GM18520 (cell line): Measurements from ENCODE around the gene IGBP1.
"Not testable (repeated sequence)": the region's sequence is repeated elsewhere in the genome, so short reads cannot be mapped to it uniquely, and the experiment has no call there.

Experiments
- ATAC-seq: cut with Tn5 transposase; IDR thresholded peaks from one replicate; pipeline ENCODE4 v1.9.1; 2021; ENCODE audit not compliant: unreplicated experiment

The IGBP1 gene

GRCh38 chrX:70133303-70134115 lies at the start of gene IGBP1:
Gene IGBP1 (plus strand): TSS chrX:70133447. CDS start chrX:70133948, 501 bp downstream.
- ATAC-seq: peak; percentile 94

DNA sequence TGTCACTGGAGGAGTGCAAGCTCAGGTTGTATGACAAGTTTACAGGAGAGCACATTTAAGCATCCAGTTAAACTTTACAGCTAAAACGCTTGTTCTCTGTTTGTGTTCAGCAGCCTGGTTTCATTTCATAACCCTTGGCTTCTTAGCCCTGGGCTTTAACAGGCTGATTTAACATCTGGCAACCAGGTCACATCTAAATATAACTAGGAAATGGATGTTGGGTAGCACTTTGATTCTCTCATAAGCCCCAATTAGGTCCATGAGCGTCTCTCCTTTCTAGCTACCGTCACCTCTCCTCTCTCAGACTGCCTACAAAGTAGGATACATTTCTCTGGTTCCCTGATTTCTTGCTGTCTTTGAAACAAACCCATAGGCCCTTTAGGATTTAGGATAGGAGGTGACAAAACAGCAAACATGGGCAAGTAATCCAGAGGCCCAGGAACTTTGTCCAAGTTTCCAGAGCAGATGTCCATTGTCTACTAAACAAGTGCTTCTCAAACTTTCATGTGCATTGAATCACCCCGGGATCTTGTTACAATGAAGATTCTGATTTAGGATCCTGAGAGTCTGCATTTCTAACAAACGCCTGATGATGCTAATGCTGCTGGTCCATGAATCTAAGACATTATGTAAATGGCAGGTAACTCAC lies 48.5 kb upstream of the IGBP1 start:
- no peak for ATAC-seq

DNA sequence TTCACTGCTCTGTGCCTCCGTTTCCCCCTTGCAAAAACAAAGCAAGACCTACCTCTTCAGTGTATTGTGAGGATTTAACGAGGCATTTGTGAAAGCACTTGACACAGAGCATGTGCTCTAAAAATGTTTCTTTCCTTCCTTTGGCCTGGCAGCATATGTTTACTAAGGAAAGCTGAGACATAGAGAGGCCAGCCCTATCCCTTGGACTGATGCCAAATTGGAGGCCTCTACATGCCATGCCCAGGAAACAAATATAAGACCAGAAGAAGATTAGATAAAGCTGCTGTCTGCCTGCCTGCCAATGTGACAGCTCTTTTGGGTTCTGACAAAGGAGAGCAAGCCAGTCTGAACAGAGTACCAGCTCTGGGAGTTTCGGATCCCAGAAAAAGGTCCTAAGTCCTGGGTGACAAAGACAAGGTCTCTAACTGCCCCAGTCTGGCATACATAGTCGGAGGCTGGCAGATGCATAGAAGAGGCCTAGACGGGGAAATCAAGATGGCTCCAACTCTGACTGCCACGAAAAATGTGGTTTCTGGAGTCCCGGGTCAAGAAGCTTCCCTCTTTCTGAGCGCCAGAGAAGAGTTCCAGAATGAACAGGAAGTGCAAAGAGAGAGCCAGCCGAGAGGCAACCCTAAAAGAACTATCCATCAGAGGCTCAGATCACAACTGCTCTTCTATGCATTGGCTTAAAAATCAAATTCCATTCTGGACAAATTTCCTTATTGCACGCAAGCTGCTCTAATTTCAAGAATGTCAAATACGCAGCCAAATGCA lies 45.2 kb upstream of the IGBP1 start:
- ATAC-seq: no peak

GRCh38 chrX:70088751-70089150 lies 44.5 kb upstream of the IGBP1 start:
- no peak for ATAC-seq

DNA sequence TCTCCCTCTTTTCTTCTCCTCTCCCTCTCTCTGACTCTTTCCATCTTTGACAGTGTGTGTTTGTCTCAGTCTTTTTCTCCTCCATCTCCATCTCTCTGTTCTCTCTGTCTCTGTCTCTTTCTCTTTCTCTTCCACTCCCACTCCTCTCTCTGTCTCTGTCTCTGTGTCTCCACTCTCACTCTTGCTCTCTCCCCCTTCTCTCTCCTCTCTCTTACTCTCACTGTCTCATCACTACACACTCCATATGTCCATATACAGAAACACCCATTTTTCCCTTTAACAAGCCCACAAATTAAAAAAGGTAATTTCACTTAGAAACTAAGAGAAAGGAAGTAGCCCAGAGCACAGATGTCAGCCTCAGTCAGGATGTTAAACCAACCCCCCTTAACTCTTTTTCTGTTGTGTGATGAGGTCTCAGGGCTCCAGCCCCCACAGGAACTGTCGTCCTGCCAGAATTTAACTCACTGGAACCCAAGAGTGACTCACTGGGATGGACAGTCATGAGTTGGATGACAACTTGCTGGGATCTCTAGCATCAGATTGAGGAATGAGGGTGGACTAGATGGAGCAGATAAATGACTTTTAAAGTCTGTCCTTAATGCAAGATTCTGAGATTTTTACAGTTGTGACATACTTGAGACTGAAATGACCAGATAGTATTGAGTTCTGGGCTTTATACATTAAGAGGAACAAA lies 43.5 kb upstream of the IGBP1 start:
- ATAC-seq: no peak

DNA sequence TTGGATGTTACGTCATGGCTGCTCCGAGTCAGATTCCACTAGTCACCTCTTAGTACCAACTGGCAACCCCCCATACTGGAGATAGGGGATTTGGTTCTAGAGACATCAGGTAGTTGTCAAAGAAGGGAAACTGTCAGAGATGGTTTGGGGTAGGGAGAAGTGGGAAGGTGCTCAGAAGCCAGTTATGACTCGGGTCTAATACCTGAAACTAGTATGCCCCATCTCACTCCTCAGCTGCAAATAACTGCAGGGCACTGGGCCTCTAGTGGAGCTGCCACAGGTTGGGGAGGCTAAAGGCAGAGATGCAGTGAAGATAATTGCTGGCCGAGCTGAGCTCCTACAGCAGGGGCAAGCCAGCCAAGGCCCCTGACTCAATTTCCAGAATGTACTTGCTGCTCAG lies 41.0 kb upstream of the IGBP1 start:
- ATAC-seq: no peak

GRCh38 chrX:70096052-70096451 lies 37.2 kb upstream of the IGBP1 start:
- no peak for ATAC-seq

GRCh38 chrX:70105229-70105628 lies 28.0 kb upstream of the IGBP1 start:
- ATAC-seq: no peak

DNA sequence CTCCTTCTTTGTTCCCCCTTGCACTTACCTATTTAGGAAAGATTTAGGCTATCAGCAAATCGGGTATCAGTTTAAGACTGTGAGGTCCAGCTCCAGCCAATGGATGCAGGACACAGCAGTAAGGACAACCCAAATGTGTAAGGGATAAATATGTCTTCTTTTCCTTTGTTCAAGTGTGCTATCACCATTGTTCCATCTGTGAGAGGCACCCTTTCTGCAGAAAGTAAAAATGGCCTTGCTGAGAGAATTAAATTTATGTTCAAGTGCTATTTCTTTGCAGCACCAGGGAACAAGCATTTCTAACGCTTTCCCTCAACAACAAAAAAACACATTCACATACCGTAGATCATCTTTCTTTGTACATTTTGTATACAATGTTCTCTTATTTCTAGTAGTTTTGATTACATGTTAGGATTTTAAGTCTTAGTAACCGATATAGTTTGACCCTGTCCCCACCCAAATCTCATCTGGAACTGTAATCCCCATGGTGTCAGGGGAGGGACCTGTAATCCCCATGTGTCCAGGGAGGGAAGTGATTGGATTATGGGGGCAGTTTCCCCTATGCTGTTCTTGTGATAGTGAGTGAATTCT lies 21.7 kb upstream of the IGBP1 start:
- not testable (repeated sequence) for ATAC-seq

DNA sequence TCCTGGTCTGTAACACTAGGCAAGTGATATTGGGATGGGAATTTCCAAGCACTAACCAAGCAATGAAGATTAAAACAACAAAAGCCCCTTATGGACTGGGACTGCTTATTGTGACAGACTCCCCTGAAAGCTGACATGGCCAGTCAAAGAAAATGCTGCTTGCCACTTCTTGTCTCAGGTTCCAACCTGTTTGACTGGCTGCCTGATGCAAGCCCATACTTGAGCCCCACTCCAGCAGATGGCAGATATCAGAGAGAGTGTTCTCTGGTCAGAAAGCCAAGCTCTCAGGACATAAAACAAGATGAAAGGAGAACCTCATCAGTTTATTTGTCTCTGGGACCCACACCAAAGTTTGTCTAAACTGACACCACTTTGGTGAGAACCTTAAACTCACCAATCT lies 15.5 kb upstream of the IGBP1 start:
- ATAC-seq: no peak

GRCh38 chrX:70123014-70123413 lies 10.2 kb upstream of the IGBP1 start:
- not testable (repeated sequence) for ATAC-seq

- ATAC-seq: no peak
These were observed 8.6 kb upstream of the IGBP1 start for GRCh38 chrX:70124678-70125077.

GRCh38 chrX:70128071-70128470 lies 5.2 kb upstream of the IGBP1 start:
- no peak for ATAC-seq

GRCh38 chrX:70129816-70130215 lies 3.4 kb upstream of the IGBP1 start:
- ATAC-seq: no peak

DNA sequence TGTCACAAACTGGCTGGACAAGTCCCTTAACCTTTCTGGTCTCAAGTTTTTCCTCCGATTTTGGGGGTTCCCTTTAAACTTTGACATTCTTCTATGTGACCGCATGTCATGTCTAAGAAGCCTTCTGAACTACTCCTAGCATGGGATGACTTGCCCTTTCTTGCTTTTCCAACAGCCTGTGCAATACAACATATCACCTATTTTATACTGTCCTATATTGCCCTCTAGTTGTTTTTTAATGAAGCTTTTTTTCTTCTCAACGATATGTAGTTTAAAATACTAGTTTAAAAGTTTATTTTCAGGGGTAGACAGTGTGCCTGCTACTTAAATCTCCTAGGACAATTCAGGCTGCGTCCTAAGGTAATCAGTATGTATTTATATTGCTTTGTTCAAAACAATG lies 1.0 kb upstream of the IGBP1 start:
- no peak for ATAC-seq

GRCh38 chrX:70132877-70133302 lies 357 bp upstream of the IGBP1 start:
- peak; percentile 20 for ATAC-seq

- ATAC-seq: no peak
These were observed 850 bp downstream of the IGBP1 start for GRCh38 chrX:70134116-70134477.

DNA sequence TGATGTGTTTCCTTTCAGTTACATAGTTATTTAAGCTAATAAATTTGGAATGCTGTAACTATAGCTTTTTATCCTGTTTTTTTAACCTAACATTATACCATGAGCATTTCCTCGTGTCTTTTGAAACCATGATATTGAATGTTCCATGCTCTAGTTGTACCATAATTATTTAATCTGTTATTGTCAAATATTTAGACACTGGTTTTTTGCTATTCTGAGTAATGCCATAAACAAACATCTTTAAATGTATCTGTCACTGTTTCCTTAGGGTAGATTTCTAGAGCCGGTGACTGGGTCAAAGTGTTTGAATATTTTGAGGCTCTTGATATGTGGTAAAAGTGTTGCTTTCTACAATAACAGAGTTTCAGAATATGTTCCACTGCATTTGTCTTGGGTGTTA lies 5.4 kb downstream of the IGBP1 start:
- ATAC-seq: no peak

DNA sequence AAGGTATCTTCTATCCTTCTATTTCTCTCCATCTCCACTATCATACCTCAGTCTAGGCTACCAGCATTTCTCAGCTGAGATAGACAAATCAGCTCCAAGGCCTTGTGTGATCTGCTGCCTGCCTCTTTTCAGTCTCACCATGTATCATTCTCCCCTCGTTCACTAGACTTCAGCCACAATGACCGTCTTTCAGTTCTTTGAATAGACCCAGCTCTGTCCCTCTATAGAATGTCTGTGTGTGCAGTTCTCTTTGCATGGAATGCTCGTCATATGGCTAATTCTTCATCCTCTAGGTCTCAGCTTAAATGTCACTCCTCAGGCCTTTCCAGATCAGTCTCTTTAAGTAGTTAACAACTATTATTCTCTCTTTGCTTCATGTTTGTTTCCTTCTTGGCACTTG lies 6.5 kb downstream of the IGBP1 start:
- ATAC-seq: no peak

DNA sequence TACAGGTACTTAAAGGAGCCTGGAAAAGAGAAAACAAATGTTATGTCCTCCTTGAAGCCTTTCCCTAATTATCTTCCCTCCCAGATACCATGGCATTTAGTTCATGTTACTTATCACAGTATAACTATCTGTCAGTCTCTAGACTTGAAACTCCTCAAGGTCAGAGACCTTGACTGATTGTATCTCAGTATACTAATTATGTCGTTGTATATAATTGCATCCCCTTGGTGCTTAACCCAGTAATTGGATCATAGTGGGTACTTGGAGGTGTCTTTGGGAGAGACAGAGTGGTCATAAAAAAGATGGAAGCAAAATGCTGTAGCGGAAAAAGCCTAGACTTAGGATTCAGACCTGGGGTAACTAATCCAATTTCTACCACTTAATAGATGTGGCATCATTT lies 8.1 kb downstream of the IGBP1 start:
- ATAC-seq: no peak
